ENCODE measurements around the gene FUT8.

Gene FUT8

DNA sequence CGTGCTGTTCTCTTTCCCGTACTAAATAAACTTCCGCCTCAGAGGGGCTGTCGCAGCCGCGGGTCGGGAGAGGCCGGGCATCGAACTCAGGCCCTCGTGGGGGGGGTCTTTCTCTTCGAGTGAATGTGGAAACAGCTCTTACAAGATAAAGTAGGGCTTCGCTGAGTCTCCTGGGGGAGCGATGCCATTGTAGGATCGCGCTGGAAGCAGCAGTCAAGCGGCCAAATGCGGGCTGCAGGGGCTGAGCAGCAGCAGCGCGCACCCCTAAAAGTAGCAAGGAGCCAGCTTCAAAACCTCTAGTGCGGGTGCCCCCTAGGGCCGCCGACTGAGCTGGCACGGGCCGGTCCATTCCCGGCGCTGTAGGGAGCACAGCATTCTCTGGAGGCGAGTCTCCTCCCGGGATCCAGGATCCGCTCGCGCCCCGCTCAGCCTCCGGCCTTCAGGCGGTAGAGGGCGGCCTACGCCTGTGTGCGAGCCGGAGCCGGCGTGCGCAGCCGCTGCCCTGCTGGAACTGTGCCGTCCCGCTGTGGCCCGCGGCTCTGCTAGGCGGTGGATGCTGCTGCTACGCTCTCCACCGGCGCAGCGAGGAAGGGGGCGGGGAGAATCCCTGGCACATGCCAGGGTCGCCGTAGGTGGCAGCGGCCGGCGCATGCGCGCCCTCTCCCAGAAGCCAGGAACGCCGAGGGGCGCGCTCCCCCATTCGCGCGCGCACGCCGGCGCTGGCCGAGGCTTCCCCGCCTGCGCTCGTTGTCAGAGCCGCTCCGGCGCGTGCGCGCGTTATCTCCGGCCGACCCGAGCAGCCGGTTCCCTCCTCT is at the start of gene FUT8:
TSS of gene FUT8 (plus strand) at position 699 of the 815 bp plus-strand sequence. CDS start 148,834 bp downstream, outside the sequence.
- peak; percentile 95 for DNase-seq (ENCODE audit: low spot score)

DNA sequence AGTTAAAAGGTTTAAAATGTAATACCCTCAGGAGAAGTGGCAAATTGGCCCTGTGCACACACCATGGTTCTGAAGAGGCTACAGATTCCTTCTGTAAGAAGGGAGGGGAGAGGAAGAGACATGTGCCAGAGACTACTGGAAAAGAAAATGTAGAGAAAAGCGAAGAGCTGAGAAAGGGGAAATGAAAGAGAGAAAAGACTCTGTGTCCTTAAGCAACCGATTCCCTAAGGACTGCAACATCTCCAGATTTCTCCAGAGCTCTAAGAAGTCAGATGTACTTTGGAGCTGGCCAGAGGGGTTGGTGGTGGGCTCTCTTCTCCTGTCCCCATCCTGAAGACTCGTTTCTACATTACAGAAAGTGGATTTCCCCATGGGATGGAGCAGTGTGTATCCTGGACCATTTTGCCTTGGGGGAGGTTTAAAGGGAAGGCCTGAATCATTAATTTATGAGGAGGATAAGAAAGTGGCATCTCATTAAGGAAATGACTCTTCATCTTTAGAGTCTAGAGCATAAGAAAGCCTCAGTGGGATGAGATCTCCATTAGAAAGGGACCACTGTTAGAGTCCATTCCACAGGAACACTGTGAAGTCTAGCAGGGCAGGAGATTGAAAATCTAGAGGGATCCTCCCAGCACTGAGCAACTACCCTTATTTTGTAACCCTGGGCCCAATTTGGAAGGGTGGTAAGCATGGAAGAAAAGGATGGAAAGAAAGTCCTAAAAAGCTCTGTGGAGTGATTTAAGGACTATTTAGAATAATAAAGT is 45.5 kb upstream of the FUT8 start:
- no peak for DNase-seq (ENCODE audit: low spot score)

DNA sequence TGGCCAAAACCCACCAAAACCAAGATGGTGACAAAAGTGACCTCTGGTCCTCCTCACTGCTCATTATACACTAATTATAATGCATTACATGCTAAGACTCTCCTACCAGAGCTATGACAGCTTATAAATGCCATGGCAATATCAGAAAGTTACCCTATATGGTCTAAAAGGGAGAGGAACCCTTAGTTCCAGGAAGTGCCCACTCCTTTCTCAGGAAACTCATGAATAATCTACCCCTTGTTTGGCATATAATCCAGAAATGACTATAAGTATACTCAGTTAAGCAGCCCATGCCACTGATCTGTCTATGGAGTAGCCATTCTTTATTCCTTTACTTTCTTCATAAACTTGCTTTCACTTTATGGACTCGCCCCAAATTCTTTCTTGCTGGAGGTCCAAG is 43.0 kb upstream of the FUT8 start:
- DNase-seq (ENCODE audit: low spot score), result no peak

DNA sequence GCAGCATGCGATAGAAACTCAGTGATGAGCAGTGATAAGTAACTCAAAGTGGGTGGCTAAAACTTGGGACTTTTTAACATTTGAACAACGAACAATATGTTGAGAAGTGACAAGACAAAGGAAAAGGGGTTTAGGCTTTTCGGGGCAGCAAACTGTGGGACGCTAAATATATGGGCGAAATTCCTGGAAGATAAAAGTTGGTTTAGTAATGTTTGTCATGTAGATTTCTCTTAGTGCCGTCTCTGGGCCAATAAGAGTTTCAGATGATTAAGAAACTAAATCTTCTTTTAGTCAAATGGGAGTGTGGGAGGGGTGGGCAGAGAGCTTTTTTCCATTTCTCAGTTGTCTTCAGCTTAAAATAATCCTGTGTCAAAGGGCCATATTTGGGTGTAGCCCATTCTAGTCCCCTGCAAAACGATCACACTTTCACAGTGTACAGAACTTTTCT is 41.7 kb upstream of the FUT8 start:
- no peak for DNase-seq (ENCODE audit: low spot score)

DNA sequence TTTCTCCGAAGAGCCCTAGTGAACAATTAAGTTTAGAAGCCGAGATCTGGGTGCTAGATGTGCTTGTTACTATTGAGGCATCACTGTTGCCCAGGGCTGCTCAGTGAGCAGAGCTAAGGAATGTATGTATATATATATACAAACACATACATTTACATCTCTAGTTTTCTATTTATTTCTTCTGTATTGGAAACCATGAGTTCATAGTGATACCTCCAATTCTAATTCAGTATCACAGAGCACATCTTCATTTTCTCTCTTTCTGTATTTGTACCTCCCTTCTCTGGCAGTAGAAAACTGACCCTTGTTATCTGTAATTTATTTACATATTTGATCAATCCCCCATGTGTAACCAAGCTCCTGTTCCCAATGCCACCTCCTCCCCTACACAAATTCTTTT is 40.7 kb upstream of the FUT8 start:
- DNase-seq (ENCODE audit: low spot score), result no peak

DNA sequence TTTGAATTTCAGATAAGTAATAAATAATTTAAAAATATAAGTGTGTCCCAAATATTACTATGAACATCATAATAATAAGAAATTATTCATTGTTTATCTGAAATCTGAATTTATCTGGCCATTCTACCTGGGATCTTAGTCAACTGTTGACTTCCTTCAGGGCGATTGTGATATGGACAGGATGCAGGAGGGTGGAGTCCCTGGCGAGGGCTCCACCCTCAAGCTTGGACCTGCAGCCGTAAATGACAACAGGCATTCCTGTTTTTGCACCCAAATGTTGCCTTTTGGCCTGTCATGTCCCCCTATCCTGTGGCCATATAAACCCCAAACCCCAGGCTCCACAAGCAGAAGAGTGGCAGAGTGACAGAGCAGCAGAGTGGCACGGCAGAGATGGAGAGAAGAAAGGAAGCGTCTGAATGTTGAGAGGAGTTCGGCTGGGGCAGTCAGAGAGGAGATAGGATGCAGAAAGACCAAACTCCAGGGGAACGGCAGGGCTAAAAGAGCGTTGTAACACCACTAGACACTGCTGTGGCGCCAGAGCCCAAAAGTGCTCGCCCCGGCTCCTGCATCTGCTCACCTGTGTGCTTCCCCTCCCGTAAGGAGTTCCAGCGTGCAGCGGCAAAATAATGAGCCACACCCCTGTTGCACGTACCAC is 39.4 kb upstream of the FUT8 start:
- DNase-seq (ENCODE audit: low spot score), result peak; percentile 54

DNA sequence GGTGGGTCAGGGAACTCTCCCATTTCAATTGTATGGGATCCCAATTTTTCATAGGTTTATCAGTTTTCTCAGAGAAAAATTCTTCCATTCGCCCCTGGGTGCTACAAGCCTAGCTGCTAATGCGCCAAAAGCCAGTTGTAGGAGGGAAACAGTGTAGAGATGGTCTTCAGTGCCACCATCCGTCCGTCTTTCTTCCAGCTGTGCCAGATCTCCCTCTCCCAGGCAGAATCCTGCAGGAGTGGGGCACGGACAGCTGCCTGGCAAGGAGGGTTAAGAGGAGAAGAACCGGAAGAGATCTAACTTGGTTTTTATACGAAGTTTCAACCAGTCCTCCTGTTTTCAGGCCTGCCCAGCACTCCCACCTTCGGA is 38.9 kb upstream of the FUT8 start:
- DNase-seq (ENCODE audit: low spot score), result peak; percentile 93

DNA sequence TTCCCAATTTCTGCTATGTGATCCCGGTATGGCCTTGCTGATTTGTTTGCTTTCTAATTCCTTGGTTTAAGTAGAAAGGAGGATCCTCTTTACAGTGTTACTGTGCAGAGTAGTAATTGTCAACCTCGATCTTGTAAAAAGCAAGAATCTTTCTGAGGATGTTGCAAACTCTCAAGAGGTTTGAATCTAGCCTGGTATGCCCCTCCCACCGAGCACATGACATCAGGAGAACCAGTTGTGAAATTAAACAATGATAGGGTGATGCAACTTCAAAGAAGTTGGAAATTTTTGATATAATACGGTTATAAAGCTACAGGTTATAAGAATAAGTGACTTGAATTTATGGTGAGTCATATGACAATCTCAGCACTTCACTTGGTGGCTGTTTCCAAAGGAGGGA is 35.0 kb upstream of the FUT8 start:
- DNase-seq (ENCODE audit: low spot score), result no peak

DNA sequence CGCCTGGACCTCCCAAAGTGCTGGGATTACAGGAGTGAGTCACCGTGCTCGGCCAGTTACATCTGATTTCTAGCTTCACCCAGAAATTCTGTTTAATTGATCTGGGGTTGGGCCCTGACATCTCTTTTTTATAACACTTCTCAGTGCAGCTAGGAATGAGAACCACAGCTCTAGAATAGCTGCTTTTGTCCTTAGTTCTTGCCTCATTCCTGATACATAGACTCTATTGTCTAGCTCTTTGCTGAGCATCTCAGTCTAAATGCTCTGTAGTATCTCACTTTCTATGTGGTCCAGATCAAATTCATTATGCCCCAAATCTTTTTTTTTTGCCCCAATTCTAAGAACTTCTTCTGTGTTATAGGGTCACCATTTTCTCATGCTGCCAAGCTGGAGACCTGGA is 29.9 kb upstream of the FUT8 start:
- DNase-seq (ENCODE audit: low spot score), result peak; percentile 86

DNA sequence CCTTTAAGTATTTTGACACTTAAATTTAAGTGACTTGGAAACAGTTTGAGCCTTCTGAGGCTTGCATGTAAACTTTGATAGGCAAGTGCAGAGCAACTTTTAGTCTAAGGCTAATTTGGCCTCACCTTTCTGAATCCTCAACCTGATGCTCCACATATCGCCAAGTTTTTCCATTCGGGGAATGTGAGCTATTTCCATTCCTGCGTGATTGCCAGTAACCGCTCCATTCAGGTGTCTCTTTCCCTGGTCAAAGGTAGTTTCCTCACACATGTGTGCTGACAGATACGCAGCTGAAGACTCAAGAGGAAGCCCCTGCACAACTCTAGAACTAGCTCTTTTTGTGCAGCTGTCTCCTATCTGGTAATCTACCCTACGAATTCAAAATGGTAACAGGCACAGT is 25.4 kb upstream of the FUT8 start:
- no peak for DNase-seq (ENCODE audit: low spot score)

DNA sequence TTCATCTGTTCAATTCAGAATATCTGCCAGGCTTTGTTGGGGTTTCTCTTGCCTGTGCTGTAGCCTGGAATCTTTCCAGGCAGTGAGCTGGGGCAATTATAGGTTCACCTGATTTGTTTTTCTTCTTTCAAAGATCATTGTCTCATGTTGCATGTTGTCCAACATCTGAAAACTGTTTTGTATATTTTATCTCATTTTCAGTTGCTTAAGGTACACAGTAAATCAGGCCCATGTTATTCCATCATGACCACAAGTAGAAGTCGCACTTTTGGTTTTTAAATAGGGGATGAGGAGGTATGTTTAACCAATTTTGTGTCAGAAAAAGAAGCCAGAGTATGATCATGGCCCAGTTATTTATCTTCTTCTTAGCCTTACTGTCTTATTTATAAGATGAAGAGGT is 24.9 kb upstream of the FUT8 start:
- DNase-seq (ENCODE audit: low spot score), result no peak

DNA sequence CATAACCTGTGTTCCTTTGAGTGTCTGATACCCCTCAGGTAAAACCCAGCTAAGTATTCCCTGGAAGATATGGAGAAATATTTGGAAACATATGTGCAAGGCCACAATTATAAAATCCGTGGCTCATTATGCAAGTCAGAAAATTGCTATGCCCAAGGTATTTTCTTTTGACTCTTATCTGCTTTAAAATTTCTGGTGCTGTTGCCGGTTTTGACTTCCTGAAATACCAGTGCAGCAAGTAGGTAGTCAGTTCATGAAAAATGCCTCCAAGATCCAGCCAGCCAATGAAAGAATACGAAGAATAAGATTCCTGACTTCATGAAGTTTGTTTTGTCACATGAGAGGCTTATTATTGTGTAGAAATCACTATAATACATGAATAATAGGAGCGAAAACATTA is 20.2 kb upstream of the FUT8 start:
- DNase-seq (ENCODE audit: low spot score), result no peak

DNA sequence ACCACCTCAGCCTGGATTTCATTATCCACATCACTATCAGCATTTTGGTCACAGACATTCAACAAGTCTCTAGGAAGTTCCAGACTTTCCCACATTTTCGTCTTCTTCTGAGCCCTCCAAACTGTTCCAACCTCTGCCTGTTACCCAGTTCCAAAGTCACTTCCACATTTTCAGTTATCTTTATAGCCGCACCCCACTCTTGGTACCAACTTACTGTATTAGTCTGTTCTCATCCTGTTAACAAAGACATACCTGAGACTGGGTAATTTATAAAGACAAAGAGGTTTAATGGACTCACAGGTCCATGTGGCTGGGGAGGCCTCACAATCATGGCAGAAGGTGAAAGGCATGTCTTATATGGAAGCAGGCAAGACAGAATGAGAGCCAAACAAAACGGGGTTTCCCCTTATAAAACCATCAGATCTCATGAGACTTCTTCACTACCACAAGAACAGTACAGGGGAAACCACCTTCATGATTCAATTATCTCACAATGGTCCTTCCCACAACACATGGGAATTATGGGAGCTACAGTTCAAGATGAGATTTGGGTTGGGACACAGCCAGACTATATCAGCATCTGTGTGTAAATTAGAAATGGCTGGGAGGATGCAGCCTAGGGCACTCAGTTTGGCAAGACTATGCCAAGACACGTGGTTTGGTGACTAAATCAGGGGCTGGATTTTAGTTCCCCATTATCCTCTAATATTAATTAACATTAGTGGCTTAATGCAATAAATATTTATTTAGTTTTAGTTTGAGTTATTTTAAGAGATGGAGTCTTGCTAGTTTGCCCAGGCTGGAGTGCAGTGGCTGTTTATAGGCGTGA is 16.2 kb upstream of the FUT8 start:
- DNase-seq (ENCODE audit: low spot score), result no peak

DNA sequence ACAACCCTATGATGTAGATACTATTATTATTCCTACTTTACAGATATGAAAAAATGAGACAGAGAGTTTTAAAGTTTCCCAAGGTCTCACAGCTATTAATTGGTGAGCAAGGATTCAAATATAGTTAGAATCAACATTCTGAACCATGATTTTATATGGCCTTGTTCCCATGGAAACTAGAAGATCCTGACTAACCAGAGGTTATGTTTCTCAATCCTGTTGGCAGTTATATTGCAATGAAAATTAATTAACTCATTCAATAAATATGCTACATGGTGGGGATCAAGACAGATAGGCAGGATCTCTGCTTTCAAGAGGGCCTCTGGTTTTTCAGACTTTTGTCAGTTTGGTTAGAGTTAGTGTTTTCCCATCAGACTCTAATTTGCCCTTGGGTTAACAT is 9.3 kb upstream of the FUT8 start:
- DNase-seq (ENCODE audit: low spot score), result no peak

DNA sequence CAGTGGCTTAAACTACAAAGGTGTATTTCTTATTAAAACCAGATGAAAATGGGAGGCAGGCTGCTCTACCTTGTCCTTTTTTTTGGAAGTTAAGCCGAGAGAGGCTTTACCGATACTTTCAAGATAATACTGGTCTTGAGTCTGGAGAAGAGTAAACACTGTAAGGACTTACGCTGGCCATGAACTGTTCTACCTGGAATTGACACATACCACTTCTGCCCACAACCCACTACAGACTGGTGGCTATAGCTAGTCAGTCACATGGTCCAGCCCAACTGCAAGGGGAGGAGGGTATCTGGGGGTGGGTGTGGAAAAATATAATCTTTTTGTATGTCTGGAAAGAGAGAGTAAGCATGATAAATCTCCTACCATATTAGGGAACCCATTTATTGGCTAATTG is 4.4 kb upstream of the FUT8 start:
- no peak for DNase-seq (ENCODE audit: low spot score)

DNA sequence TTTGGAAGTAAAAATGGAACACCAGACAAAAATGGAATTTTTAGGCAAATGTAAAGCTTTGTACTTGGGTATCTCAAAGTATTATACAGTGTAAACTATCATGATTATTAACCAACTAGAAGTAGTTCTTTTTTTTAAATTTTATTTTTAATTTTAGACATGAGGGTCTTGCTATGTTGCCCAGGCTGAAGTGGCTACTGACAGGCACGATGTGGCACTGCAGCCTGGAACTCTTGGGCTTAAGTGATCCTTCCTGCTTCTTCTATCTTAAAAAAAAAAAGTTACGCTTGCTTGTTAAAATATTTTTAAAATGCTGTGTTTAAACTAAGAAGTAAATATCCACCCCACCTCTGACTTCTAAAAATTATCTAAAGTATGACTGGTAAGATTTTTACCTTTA is 1.9 kb upstream of the FUT8 start:
- peak; percentile 14 for DNase-seq (ENCODE audit: low spot score)

DNA sequence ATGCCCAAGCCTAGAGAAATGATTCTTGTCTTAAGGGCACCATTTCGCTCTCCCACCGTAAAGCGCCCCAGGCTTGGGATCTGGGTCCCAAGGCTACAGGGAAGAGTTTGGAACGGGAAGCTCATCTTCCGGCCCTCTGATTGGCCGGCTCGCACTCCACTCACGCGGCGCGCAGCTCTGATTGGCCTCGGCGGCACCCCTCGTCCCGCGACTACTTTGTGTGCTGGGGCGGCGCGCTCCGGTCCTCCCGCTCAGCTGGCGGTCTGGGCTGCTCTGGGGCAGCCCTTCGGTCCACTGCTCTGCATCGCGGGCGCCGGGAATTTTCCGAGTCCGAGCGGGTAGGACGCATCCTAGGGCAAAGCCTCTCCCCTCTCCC is 886 bp upstream of the FUT8 start:
- DNase-seq (ENCODE audit: low spot score), result peak; percentile 97

DNA sequence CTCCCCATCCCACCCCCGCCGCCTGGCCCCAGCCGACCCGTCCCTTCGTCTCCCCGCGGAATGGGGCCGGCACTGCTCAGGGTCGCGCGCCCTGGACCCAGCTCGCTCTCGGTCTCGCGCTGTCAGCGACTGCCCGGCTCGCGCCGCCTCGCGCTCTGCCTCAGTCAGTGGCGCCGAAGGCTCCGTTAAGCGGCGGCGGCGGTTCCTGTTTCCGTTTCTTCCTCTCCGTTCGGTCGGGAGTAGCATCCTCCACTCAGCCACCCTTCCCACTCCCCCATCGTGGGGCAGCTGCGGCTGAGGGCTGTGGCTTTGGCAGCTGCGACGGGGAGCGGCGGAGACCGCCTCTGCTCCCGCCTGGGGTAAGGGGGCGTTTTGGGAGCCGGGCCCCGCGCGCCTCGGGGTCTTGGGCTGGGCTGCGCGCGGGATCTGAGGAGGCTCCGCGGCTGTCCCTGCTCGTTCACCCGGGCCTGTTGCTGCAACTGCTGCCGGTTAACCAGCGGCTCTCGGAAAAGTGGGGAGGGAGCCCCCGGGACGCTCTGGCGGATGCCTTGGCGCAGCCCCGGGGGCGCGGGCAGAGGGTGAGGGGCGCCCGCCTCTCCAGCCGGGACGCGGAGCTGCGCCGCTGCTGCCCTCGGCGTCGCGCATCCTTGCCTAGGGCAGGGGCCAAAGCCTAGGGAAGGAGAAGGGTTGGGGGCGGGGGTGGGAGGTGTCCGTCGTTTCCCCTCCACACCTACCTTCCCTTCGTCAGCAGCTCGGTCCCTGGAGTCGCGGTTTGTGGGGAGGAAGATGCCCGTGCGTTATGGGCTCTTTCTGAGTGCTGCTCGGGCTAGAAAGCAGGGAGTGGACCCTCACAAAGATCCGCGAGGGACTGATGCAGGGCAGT is 567 bp downstream of the FUT8 start:
- no peak for DNase-seq (ENCODE audit: low spot score)

DNA sequence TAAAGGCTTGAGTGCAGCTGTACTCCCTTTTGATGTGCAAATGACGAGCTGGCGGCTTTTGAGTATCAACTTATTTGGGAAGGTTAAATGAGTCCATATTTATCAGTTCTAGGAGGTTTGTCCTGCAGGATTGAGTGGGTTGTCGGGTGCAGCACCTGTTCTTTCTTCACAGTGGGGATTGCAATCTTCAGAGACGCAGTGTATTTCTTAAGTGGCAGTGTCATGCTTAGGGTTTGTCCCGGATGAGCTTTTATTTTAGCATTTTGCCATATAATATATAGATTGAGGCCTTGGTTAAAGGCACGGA is 1.2 kb downstream of the FUT8 start:
- DNase-seq (ENCODE audit: low spot score), result peak; percentile 43

DNA sequence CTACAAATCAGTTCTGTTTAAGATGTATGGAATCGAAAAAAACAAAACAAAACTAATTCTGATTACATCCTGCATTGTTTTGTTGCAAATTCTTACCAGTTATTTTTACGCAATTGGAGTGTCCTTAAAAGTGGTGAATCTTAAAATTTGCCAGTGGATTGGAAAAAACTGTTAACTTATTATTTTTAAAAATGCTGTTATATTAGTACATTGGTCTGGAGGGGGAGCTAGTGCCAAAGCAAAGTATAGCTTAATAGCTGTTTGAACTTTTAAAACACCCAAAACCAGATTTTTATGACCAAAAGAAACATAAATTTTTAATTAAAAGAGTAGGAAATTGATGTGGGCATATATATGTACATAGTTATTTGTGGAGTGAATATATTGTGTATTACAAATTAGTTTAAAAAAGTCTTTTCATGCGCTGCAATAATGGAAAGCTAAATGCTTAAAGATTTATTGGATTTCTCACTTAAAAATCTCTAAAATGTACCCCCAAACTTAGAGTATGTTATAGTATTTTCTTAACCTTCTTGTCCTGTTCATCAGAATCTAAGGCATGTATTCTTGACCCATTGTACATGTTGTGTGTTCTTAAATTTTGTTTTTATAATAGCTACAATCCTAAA is 2.5 kb downstream of the FUT8 start:
- DNase-seq (ENCODE audit: low spot score), result peak; percentile 60

DNA sequence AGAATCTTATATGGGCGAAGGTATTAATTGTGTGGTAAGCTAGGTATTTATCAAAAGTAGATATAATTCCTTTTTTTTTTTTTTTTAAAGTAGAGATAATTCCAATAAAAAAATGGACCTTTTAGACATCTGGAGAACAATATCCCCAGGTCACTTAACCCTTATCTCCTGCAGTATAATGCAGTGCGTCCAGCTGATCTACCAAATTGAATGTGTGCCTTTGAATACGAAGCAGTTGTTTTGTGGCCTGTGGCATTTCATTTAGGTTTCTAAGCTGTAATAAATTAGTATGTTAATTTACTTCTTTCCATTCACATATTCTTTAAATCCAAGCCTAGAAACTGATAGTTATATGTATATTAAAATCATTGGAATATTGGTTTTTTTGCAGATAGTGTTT is 3.1 kb downstream of the FUT8 start:
- no peak for DNase-seq (ENCODE audit: low spot score)
